Activated CD4-positive, alpha-beta T cell treated with anti-CD3 and anti-CD28 coated beads, Interleukin-2, amount 10 ng/mL, durations not matched to agents 24 days and 14 days (primary cell): ENCODE results near the gene CACNA1C. TPM values are rescaled to one million over a fixed set of nuclear protein-coding genes. Genes with fewer than 3 reads are reported as not detected.

Source experiments
- DNase-seq: peaks from one replicate; pipeline ENCODE4 v3.0.0; 2022
- H3K27ac Mint-ChIP-seq: one replicate; pipeline ENCODE4 v1.8.0; 2022; ENCODE audit warnings: mild to moderate bottlenecking, mixed read lengths
- H3K27me3 Mint-ChIP-seq: one replicate; pipeline ENCODE4 v1.8.0; 2022; ENCODE audit warnings: mixed read lengths
- H3K36me3 Mint-ChIP-seq: one replicate; pipeline ENCODE4 v1.8.0; 2022; ENCODE audit warnings: low read depth, mild to moderate bottlenecking, mixed read lengths
- H3K4me1 Mint-ChIP-seq: one replicate; pipeline ENCODE4 v1.8.0; 2021; ENCODE audit warnings: mixed read lengths
- H3K4me3 Mint-ChIP-seq: one replicate; pipeline ENCODE4 v1.8.0; 2022; ENCODE audit warnings: mild to moderate bottlenecking, moderate library complexity, mixed read lengths
- H3K9me3 Mint-ChIP-seq: one replicate; pipeline ENCODE4 v1.8.0; 2021; ENCODE audit warnings: mixed read lengths
- intact Hi-C: fragments of 100-400 bp; cut with micrococcal nuclease; formaldehyde crosslinking; loops from one replicate; pipeline ENCODE4 v1.15.1; 2023
- total RNA-seq: library from RNA; stranded (reverse); gene quantifications from 2 replicates; pipeline ENCODE4 v1.2.3, GENCODE V29; 2022

CACNA1C gene
- total RNA-seq, 1 donor from 2014 or later: 0.07 TPM

- H3K4me3 Mint-ChIP-seq: no peak overlapping the region
- H3K27me3 Mint-ChIP-seq: peaks cover 2% of the 10 kb centered on the region
- H3K9me3 Mint-ChIP-seq: peaks cover 5% of the 10 kb centered on the region
- DNase-seq: no peak
- H3K36me3 Mint-ChIP-seq: no peaks in the 10 kb centered on the region
- intact Hi-C loops: no loop called here
- H3K4me1 Mint-ChIP-seq: no peaks in the 10 kb centered on the region
- H3K27ac Mint-ChIP-seq: no peak overlapping the region
These were observed 386.7 kb downstream of the CACNA1C start for GRCh38 chr12:2439332-2440100.

DNA sequence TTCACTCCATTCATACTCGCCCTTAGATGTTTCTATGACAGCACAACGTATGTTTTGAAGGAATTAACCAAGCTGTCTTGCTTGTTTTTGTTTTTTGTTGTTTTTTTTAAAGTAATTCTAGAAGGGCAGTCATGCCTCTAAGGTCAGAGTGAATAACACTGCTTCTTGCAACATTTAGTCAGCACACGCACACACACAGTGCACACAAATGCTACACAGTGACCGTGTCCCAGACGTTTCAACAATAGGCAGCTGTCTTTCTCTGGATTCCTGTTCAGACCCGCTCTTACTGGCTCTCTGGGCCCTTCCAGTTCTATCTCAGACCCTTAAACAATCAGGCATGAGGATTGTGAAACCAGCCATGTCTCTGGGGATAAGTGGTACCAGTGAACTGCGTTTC, 391.0 kb downstream of the CACNA1C start:
- Mint-ChIP-seq H3K4me3 (no peak overlapping the region), H3K4me1 (no peaks in the 10 kb centered on the region), H3K27me3 (peaks cover 2% of the 10 kb centered on the region), H3K27ac (no peak overlapping the region), H3K36me3 (no peaks in the 10 kb centered on the region), H3K9me3 (peaks cover 9% of the 10 kb centered on the region)
- intact Hi-C loops: no loop called here
- no peak for DNase-seq

DNA sequence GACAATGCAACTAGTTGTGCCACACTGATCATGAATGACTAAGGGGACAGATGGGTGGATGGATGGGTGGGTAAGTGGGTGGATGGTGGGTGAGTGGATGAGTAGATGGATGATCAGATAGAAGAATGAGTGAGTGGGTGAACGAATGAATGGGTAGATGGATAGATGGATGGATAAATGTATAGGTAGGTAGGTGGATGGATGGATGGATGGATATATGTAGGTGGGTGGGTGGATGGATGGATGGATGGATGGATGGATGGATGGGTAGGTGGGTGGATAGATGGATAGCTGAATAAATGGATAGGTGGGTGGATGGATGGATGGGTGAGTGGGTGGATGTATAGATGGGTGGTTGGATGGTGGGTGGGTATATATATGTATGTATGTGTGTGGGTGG, 393.2 kb downstream of the CACNA1C start:
- Mint-ChIP-seq H3K4me3 (no peak overlapping the region), H3K27me3 (peaks cover 2% of the 10 kb centered on the region), H3K4me1 (no peaks in the 10 kb centered on the region), H3K9me3 (peaks cover 9% of the 10 kb centered on the region), H3K36me3 (no peaks in the 10 kb centered on the region), H3K27ac (no peak overlapping the region)
- DNase-seq: no peak
- intact Hi-C loops: no loop called here

- Mint-ChIP-seq H3K9me3 (peaks cover 9% of the 10 kb centered on the region), H3K27me3 (no peaks in the 10 kb centered on the region), H3K36me3 (no peaks in the 10 kb centered on the region), H3K4me1 (no peaks in the 10 kb centered on the region), H3K27ac (no peak overlapping the region), H3K4me3 (no peak overlapping the region)
- no peak for DNase-seq
- intact Hi-C loops: no loop called here
These were observed 395.1 kb downstream of the CACNA1C start for GRCh38 chr12:2447861-2448260.

DNA sequence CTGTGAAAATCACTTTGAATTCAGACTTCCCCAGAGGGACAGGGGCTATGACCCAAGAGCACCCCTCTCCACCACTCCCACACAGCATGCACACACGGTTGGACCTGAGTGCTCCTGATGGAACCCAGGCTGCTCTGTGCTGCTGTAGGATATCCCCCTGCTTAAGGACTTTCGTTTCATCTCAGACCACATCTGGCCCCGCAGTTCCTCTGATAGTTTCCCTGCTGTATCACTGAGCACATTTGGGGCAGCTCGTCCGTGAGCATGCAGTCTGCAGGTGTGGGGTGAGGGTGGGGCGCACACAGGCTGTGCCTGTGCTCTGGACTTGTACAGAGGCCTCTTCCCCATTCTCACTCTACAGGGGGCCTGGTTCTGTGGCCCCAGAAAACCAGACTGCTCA, 396.8 kb downstream of the CACNA1C start:
- Mint-ChIP-seq H3K4me3 (no peak overlapping the region), H3K36me3 (no peaks in the 10 kb centered on the region), H3K27ac (no peak overlapping the region), H3K9me3 (peaks cover 9% of the 10 kb centered on the region), H3K27me3 (no peaks in the 10 kb centered on the region), H3K4me1 (no peaks in the 10 kb centered on the region)
- intact Hi-C loops: no loop called here
- DNase-seq: no peak

GRCh38 chr12:2450553-2450952, 397.8 kb downstream of the CACNA1C start:
- Mint-ChIP-seq H3K4me3 (no peak overlapping the region), H3K36me3 (no peaks in the 10 kb centered on the region), H3K27me3 (no peaks in the 10 kb centered on the region), H3K4me1 (no peaks in the 10 kb centered on the region), H3K27ac (no peak overlapping the region), H3K9me3 (peaks cover 9% of the 10 kb centered on the region)
- intact Hi-C loops: no loop called here
- DNase-seq: no peak

DNA sequence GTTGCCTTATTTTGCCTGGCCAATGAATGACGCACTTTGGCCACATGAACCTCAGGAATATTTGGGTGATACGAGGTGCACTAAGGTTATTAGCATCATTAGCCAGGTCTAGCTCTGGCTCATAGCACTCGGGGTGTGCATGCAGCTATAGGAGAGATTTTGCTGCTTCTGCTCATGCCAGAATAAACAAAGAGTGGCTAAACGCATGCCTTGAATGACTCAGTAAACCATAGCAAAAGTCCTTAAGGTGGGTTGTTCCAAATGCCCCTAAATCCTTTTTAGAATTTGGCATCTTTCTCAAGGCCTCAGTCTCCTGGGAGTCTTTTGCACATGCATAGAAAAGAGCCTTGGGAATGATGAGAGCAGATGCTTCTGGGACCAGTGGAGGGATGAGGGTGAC, 398.2 kb downstream of the CACNA1C start:
- DNase-seq: no peak
- intact Hi-C loops: no loop called here
- H3K9me3 Mint-ChIP-seq: peaks cover 5% of the 10 kb centered on the region
- H3K4me1 Mint-ChIP-seq: no peaks in the 10 kb centered on the region
- H3K27ac Mint-ChIP-seq: no peak overlapping the region
- no peak overlapping the region for H3K4me3 Mint-ChIP-seq
- no peaks in the 10 kb centered on the region for H3K36me3 Mint-ChIP-seq
- H3K27me3 Mint-ChIP-seq: no peaks in the 10 kb centered on the region

GRCh38 chr12:2451497-2451896, 398.7 kb downstream of the CACNA1C start:
- no peaks in the 10 kb centered on the region for H3K36me3 Mint-ChIP-seq
- H3K9me3 Mint-ChIP-seq: peaks cover 3% of the 10 kb centered on the region
- no peak overlapping the region for H3K4me3 Mint-ChIP-seq
- no peaks in the 10 kb centered on the region for H3K4me1 Mint-ChIP-seq
- no peak overlapping the region for H3K27ac Mint-ChIP-seq
- DNase-seq: no peak
- intact Hi-C loops: no loop called here
- no peaks in the 10 kb centered on the region for H3K27me3 Mint-ChIP-seq

GRCh38 chr12:2453076-2453760, 400.4 kb downstream of the CACNA1C start:
- Mint-ChIP-seq H3K36me3 (no peaks in the 10 kb centered on the region), H3K27ac (no peak overlapping the region), H3K4me1 (no peaks in the 10 kb centered on the region), H3K4me3 (no peak overlapping the region), H3K9me3 (no peaks in the 10 kb centered on the region), H3K27me3 (no peaks in the 10 kb centered on the region)
- DNase-seq: no peak
- intact Hi-C loops: no loop called here

- H3K4me1 Mint-ChIP-seq: no peaks in the 10 kb centered on the region
- H3K9me3 Mint-ChIP-seq: no peaks in the 10 kb centered on the region
- no peaks in the 10 kb centered on the region for H3K27me3 Mint-ChIP-seq
- intact Hi-C loops: no loop called here
- H3K36me3 Mint-ChIP-seq: no peaks in the 10 kb centered on the region
- no peak overlapping the region for H3K27ac Mint-ChIP-seq
- H3K4me3 Mint-ChIP-seq: no peak overlapping the region
- no peak for DNase-seq
These were observed 400.9 kb downstream of the CACNA1C start for GRCh38 chr12:2453761-2454090.

GRCh38 chr12:2454601-2455177, 401.9 kb downstream of the CACNA1C start:
- Mint-ChIP-seq H3K4me3 (no peak overlapping the region), H3K36me3 (no peaks in the 10 kb centered on the region), H3K9me3 (no peaks in the 10 kb centered on the region), H3K4me1 (no peaks in the 10 kb centered on the region), H3K27ac (no peak overlapping the region), H3K27me3 (no peaks in the 10 kb centered on the region)
- no peak for DNase-seq
- intact Hi-C loops: no loop called here

GRCh38 chr12:2455410-2455809, 402.6 kb downstream of the CACNA1C start:
- intact Hi-C loops: no loop called here
- no peaks in the 10 kb centered on the region for H3K27me3 Mint-ChIP-seq
- no peak overlapping the region for H3K4me3 Mint-ChIP-seq
- no peak overlapping the region for H3K27ac Mint-ChIP-seq
- no peak for DNase-seq
- H3K9me3 Mint-ChIP-seq: no peaks in the 10 kb centered on the region
- H3K4me1 Mint-ChIP-seq: no peaks in the 10 kb centered on the region
- no peaks in the 10 kb centered on the region for H3K36me3 Mint-ChIP-seq

DNA sequence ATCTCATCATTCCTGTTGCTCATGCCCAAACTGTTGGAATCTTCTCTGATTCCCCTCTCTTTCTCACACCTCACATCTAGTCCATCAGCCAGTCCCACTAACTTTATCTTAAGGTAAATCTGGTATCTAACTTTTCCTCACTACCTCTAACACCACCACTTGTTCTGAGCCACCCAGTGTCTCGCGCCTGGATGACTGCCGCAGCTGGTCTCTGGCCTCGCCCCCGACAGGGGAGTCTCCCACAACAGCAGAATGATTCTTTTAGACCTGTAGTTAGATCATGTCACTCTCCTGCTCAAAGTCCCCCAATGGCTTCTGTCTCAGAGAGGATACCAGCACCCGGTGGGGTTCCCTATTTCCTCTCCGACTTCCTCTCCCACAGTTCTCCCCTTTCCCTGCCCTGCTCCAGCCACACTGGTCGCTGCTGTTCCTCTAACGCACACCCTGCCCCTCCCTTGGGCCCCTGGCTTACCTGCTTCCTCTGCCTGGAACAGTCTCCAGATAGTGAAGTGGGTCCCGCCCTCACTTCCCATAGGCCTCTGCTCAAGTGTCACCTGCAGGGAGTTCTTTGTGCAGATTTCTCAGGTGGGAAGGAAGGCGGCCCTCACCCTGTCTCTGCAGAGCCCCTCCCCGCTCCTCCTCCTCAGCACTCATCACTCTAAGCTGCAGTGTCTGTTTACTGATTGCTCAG, 403.5 kb downstream of the CACNA1C start:
- Mint-ChIP-seq H3K36me3 (no peaks in the 10 kb centered on the region), H3K27me3 (no peaks in the 10 kb centered on the region), H3K27ac (no peak overlapping the region), H3K4me3 (no peak overlapping the region), H3K4me1 (no peaks in the 10 kb centered on the region), H3K9me3 (no peaks in the 10 kb centered on the region)
- intact Hi-C loops: no loop called here
- DNase-seq: no peak

DNA sequence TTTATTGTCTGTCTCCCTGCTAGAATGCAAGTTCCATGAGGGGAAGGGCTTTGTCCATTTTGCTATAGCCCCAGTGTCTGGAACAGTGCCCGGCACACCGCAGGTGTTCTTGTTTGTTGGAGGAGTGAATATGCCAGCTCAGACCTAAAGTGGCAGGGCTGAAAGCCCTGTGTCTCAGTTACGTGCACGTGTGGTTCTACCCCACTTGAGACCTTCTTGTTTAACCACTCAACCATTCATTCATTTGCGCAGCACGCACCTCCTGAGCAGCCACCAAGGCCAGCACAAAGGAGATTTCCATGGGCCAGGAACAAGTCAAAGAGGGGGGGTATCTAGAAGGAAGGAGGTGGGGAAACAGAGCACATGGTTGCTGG, 404.0 kb downstream of the CACNA1C start:
- Mint-ChIP-seq H3K36me3 (no peaks in the 10 kb centered on the region), H3K4me1 (no peaks in the 10 kb centered on the region), H3K27me3 (no peaks in the 10 kb centered on the region), H3K9me3 (no peaks in the 10 kb centered on the region), H3K27ac (no peak overlapping the region), H3K4me3 (no peak overlapping the region)
- intact Hi-C loops: no loop called here
- DNase-seq: no peak
